Parathyroid adenoma (tissue), 2 donors: ENCODE measurements around the gene ATAD2B.

Source experiments
- H2AFZ ChIP-seq: fragments of 300-600 bp; sonication (generic); one replicate; pipeline ENCODE4 v1.7.0; 2017; ENCODE audit warnings: antibody characterized with exemption, mild to moderate bottlenecking
- H3K27ac ChIP-seq: fragments of 300-600 bp; sonication (generic); one replicate; pipeline ENCODE4 v1.7.0; 2017
- H3K27me3 ChIP-seq: fragments of 300-600 bp; sonication (generic); one replicate; pipeline ENCODE4 v1.7.0; 2017; ENCODE audit warnings: low read length; ENCODE audit not compliant: control insufficient read depth, insufficient read depth
- H3K36me3 ChIP-seq: fragments of 300-600 bp; sonication (generic); one replicate; pipeline ENCODE4 v1.7.0; 2017; ENCODE audit warnings: low read length; ENCODE audit not compliant: control insufficient read depth, insufficient read depth
- H3K4me1 ChIP-seq: fragments of 300-600 bp; sonication (generic); one replicate; pipeline ENCODE4 v1.7.0; 2017; ENCODE audit warnings: control low read depth
- H3K4me2 ChIP-seq: fragments of 300-600 bp; sonication (generic); one replicate; pipeline ENCODE4 v1.7.0; 2017; ENCODE audit warnings: low read length
- H3K4me3 ChIP-seq: fragments of 300-600 bp; sonication (generic); one replicate; pipeline ENCODE4 v1.7.0; 2017; ENCODE audit warnings: low read depth, low read length
- H3K79me2 ChIP-seq: fragments of 300-600 bp; sonication (generic); one replicate; pipeline ENCODE4 v1.7.0; 2017; ENCODE audit warnings: control low read depth
- H3K9ac ChIP-seq: fragments of 300-600 bp; sonication (generic); one replicate; pipeline ENCODE4 v1.7.0; 2017; ENCODE audit warnings: mild to moderate bottlenecking
- H3K9me3 ChIP-seq: fragments of 300-600 bp; sonication (generic); one replicate; pipeline ENCODE4 v1.7.0; 2017; ENCODE audit warnings: low read length; ENCODE audit not compliant: control insufficient read depth
- TF ChIP-seq, protein P1 (sequence below): fragments of 300-600 bp; sonication (generic); IDR thresholded peaks from one replicate; pipeline ENCODE4 v1.7.0; 2017; ENCODE audit warnings: antibody characterized with exemption, mild to moderate bottlenecking
- donor health status: primary hyperparathyroidism.

ATAD2B gene

GRCh38 chr2:23791030-23791429 is 135.9 kb downstream of the ATAD2B start:
- Histone ChIP-seq H3K27ac (no peak overlapping the region), H3K9ac (no peak overlapping the region), H3K9me3 (no peaks in the 10 kb centered on the region), H3K27me3 (no peaks in the 10 kb centered on the region), H2AFZ (no peak overlapping the region), H3K79me2 (no peaks in the 10 kb centered on the region), H3K4me3 (no peak overlapping the region), H3K4me2 (no peak overlapping the region), H3K4me1 (no peaks in the 10 kb centered on the region), H3K36me3 (no peaks in the 10 kb centered on the region)
- TF ChIP-seq, protein P1, sequence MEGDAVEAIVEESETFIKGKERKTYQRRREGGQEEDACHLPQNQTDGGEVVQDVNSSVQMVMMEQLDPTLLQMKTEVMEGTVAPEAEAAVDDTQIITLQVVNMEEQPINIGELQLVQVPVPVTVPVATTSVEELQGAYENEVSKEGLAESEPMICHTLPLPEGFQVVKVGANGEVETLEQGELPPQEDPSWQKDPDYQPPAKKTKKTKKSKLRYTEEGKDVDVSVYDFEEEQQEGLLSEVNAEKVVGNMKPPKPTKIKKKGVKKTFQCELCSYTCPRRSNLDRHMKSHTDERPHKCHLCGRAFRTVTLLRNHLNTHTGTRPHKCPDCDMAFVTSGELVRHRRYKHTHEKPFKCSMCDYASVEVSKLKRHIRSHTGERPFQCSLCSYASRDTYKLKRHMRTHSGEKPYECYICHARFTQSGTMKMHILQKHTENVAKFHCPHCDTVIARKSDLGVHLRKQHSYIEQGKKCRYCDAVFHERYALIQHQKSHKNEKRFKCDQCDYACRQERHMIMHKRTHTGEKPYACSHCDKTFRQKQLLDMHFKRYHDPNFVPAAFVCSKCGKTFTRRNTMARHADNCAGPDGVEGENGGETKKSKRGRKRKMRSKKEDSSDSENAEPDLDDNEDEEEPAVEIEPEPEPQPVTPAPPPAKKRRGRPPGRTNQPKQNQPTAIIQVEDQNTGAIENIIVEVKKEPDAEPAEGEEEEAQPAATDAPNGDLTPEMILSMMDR = no peak

GRCh38 chr2:23789012-23789411 is 137.9 kb downstream of the ATAD2B start:
- no peak overlapping the region for H3K9ac ChIP-seq
- H3K27ac ChIP-seq = no peak overlapping the region
- TF ChIP-seq, protein P1 = no peak
- no peaks in the 10 kb centered on the region for H3K79me2 ChIP-seq
- no peak overlapping the region for H3K4me3 ChIP-seq
- no peaks in the 10 kb centered on the region for H3K36me3 ChIP-seq
- H2AFZ ChIP-seq = no peak overlapping the region
- H3K27me3 ChIP-seq = no peaks in the 10 kb centered on the region
- H3K9me3 ChIP-seq = no peaks in the 10 kb centered on the region
- H3K4me2 ChIP-seq = no peak overlapping the region
- H3K4me1 ChIP-seq = no peaks in the 10 kb centered on the region

GRCh38 chr2:23788100-23788499 is 138.8 kb downstream of the ATAD2B start:
- H3K9ac ChIP-seq = no peak overlapping the region
- no peak overlapping the region for H2AFZ ChIP-seq
- no peak overlapping the region for H3K4me3 ChIP-seq
- H3K79me2 ChIP-seq = no peaks in the 10 kb centered on the region
- H3K4me2 ChIP-seq = no peak overlapping the region
- no peaks in the 10 kb centered on the region for H3K27me3 ChIP-seq
- H3K27ac ChIP-seq = no peak overlapping the region
- no peaks in the 10 kb centered on the region for H3K4me1 ChIP-seq
- no peaks in the 10 kb centered on the region for H3K36me3 ChIP-seq
- no peaks in the 10 kb centered on the region for H3K9me3 ChIP-seq
- TF ChIP-seq, protein P1 = no peak

- TF ChIP-seq, protein P1 = no peak
- Histone ChIP-seq H3K9ac (no peak overlapping the region), H3K27ac (no peak overlapping the region), H3K9me3 (no peaks in the 10 kb centered on the region), H2AFZ (no peak overlapping the region), H3K79me2 (no peaks in the 10 kb centered on the region), H3K27me3 (no peaks in the 10 kb centered on the region), H3K4me3 (no peak overlapping the region), H3K4me2 (no peak overlapping the region), H3K4me1 (no peaks in the 10 kb centered on the region), H3K36me3 (no peaks in the 10 kb centered on the region)
Observed at GRCh38 chr2:23784971-23785370, 142.0 kb downstream of the ATAD2B start.

DNA sequence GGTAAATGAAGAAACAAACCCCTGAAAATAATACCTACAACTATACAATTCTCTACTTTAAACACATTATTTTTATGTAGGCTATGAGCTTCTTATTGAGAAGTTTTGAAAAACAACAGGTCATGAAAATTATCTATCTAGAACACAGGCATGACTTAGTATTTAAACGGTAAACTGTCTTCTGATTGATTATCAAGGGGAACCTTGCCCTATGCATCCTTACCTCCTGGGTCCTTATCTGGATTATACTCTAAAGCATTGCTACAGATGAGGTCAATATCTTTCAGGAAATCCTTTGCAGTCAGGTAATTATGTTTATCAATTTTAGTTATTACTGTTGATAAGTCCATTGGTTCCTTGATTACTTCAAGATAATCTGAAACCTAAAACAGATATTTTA is 144.3 kb downstream of the ATAD2B start:
- H3K4me2 ChIP-seq = no peak overlapping the region
- no peaks in the 10 kb centered on the region for H3K36me3 ChIP-seq

More for the DNA sequence above, 144.3 kb downstream of the ATAD2B start:
- H3K9me3 ChIP-seq = no peaks in the 10 kb centered on the region
- H2AFZ ChIP-seq = no peak overlapping the region
- H3K9ac ChIP-seq = no peak overlapping the region
- no peaks in the 10 kb centered on the region for H3K27me3 ChIP-seq
- H3K79me2 ChIP-seq = no peaks in the 10 kb centered on the region
- no peak overlapping the region for H3K27ac ChIP-seq
- TF ChIP-seq, protein P1 = no peak
- no peaks in the 10 kb centered on the region for H3K4me1 ChIP-seq
- H3K4me3 ChIP-seq = no peak overlapping the region
